NCI-H2029 (cell line): ENCODE results near the gene ICAM3.

Experiments used
- DNase-seq: peaks from one replicate; lab custom pipeline; 2025; lab: John Stamatoyannopoulos, UW

ICAM3 gene

GRCh38 chr19:10291554-10292205 is 47.7 kb downstream of the ICAM3 start:
- no peak for DNase-seq

- DNase-seq: no peak
Observed at GRCh38 chr19:10290876-10291553, 48.4 kb downstream of the ICAM3 start.

- no peak for DNase-seq
Observed at GRCh38 chr19:10290357-10290875, 49.0 kb downstream of the ICAM3 start.

- no peak for DNase-seq
Observed at GRCh38 chr19:10289836-10290356, 49.5 kb downstream of the ICAM3 start, which contains the start of gene ICAM5. TSS of gene ICAM5 (plus strand) at chr19:10289952. CDS start at chr19:10290044, 92 bp downstream.

GRCh38 chr19:10289167-10289835 is 50.1 kb downstream of the ICAM3 start:
- DNase-seq: no peak

GRCh38 chr19:10288662-10289166 is 50.7 kb downstream of the ICAM3 start:
- DNase-seq: no peak

GRCh38 chr19:10286803-10287737 is 52.4 kb downstream of the ICAM3 start, which contains the start of gene ICAM4:
TSS of gene ICAM4 (plus strand) at chr19:10286955. CDS start at chr19:10287013, 58 bp downstream.
- no peak for DNase-seq

GRCh38 chr19:10285393-10285792 is 54.0 kb downstream of the ICAM3 start:
- DNase-seq: no peak

- no peak for DNase-seq
Observed at GRCh38 chr19:10284960-10285278, 54.5 kb downstream of the ICAM3 start.

- no peak for DNase-seq
Observed at GRCh38 chr19:10284065-10284959, 55.1 kb downstream of the ICAM3 start.
